Kidney (tissue), 14 donors: ENCODE results near the gene PPP1R2C. TPM values are rescaled to one million over a fixed set of nuclear protein-coding genes. Genes with fewer than 3 reads are reported as not detected.

Source experiments
- DNase-seq, 5 donors: peaks; one replicate each; pipeline ENCODE4 v3.0.0-alpha.2; 2013 to 2020
- FAIRE-seq: peaks from 2 replicates; lab custom pipeline; 2012; peaks lifted over from hg19 to GRCh38; lab: Jason Lieb, UNC
- H3K27ac ChIP-seq, 2 donors: one replicate each; pipeline ENCODE4 v1.7.0; 2013; ENCODE audit warnings: low read depth in 2 of 2, low read length in 2 of 2, inconsistent platforms in 1 of 2
- H3K27me3 ChIP-seq: one replicate; pipeline ENCODE4 v1.7.1; 2013; ENCODE audit warnings: low read length, inconsistent platforms; ENCODE audit not compliant: control insufficient read depth, insufficient read depth
- H3K36me3 ChIP-seq, 3 donors: one replicate each; pipeline versions ENCODE4 v1.7.0 to v1.7.1; 2013; ENCODE audit warnings: low read length in 3 of 3, control low read depth in 1 of 3, inconsistent platforms in 1 of 3; ENCODE audit not compliant: insufficient read depth in 3 of 3, control insufficient read depth in 2 of 3
- H3K4me1 ChIP-seq, 3 donors: one replicate each; pipeline versions ENCODE4 v1.7.0 to v1.7.1; 2013; ENCODE audit warnings: low read length in 3 of 3, inconsistent platforms in 1 of 3, low read depth in 1 of 3; ENCODE audit not compliant: control insufficient read depth in 2 of 3, insufficient read depth in 2 of 3
- H3K4me3 ChIP-seq, 3 donors: one replicate each; pipeline versions ENCODE4 v1.7.0 to v1.8.1; 2013; ENCODE audit warnings: low read length in 3 of 3, control low read depth in 1 of 3, inconsistent platforms in 1 of 3
- H3K9ac ChIP-seq, 3 donors: one replicate each; pipeline versions ENCODE4 v1.7.0 to v1.7.1; 2013; ENCODE audit warnings: low read length in 3 of 3, control low read depth in 1 of 3, inconsistent platforms in 1 of 3
- H3K9me3 ChIP-seq, 3 donors: one replicate each; pipeline versions ENCODE4 v1.7.0 to v1.7.1; 2013; ENCODE audit warnings: low read length in 3 of 3, control low read depth in 1 of 3, inconsistent platforms in 1 of 3; ENCODE audit not compliant: control insufficient read depth in 2 of 3, insufficient read depth in 1 of 3
- CTCF ChIP-seq: IDR thresholded peaks from 3 replicates; pipeline ENCODE4 v1.5.1; 2012; ENCODE audit warnings: mild to moderate bottlenecking, moderate library complexity, borderline replicate concordance; ENCODE audit not compliant: insufficient read depth; ENCODE audit errors: extremely low read depth
- intact Hi-C: fragments of 100-400 bp; cut with DNase I; formaldehyde crosslinking; loops from one replicate; pipeline ENCODE4 v1.11.1; 2022
- polyA plus RNA-seq: library from polyadenylated mRNA; stranded (reverse); fragments of 350-450 nt; fragmentation: Illumina TruSeq; extraction: RNeasy Lipid Tissue Mini Kit (QIAGEN cat#74804); gene quantifications from one replicate; pipeline ENCODE4 v1.2.3, GENCODE V29; 2014; ENCODE audit warnings: low read depth, low replicate concordance; ENCODE audit not compliant: insufficient read depth
- total RNA-seq: library from RNA; stranded (reverse); fragmentation: NEBNext Ultra II Directional; extraction: Animal tissue kit (Norgen Biotek cat#: 25700); gene quantifications from one replicate; pipeline ENCODE4 v1.2.1, GENCODE V29; 2021
- donor health status: control.
- donor health status: control.
- donor health status: control.
- donor health status: control.
- donor health status: control.
- donor health status: DM: yes; HTN: yes; CAD: no.
- donor health status: Normal renal cell carcinoma (clear cell type).

The PPP1R2C gene
- total and polyA plus RNA-seq, 2 donors from 2014 or later: not detected

DNA sequence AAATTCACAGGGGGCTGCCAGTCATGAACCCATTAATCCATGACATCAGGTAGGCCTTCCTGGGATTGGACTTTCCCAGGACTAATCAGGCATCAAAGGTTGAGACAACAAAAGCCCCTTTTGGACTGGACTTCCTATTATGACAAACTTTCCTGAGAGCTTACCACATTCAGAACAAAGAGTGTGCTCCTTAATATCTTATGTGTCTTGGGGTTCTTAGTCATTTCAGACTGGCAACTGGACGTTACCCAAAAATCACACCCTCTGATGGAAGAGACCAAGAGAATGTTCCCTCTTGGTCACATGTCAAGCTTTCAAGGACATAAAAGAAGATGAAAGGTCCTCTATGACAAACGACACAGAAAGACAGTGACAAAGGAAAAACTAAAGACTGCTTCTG is 31.6 kb upstream of the PPP1R2C start:
- H3K27me3 ChIP-seq: no peaks in the 10 kb centered on the region
- H3K9ac ChIP-seq: no peak overlapping the region
- FAIRE-seq (no peak), DNase-seq (no peak)
- intact Hi-C loops: no loop called here
- no peak overlapping the region for H3K4me3 ChIP-seq
- TF ChIP-seq CTCF: no peak
- H3K9me3 ChIP-seq: no peaks in the 10 kb centered on the region
- no peak overlapping the region for H3K27ac ChIP-seq
- H3K36me3 ChIP-seq: no peaks in the 10 kb centered on the region
- no peaks in the 10 kb centered on the region for H3K4me1 ChIP-seq

- no peak overlapping the region for H3K4me3 ChIP-seq
- H3K27ac ChIP-seq: no peak overlapping the region
- DNase-seq: no peak
- no peaks in the 10 kb centered on the region for H3K9me3 ChIP-seq
- H3K27me3 ChIP-seq: no peaks in the 10 kb centered on the region
- no peak for TF ChIP-seq CTCF
- no peaks in the 10 kb centered on the region for H3K36me3 ChIP-seq
- no peaks in the 10 kb centered on the region for H3K4me1 ChIP-seq
- intact Hi-C loops: no loop called here
- FAIRE-seq: no peak
- no peak overlapping the region for H3K9ac ChIP-seq
These were observed 29.4 kb upstream of the PPP1R2C start for GRCh38 chrX:42807393-42807792.

GRCh38 chrX:42804524-42804923 is 26.6 kb upstream of the PPP1R2C start:
- Histone ChIP-seq H3K36me3 (no peaks in the 10 kb centered on the region), H3K27me3 (no peaks in the 10 kb centered on the region), H3K4me1 (no peaks in the 10 kb centered on the region), H3K4me3 (no peak overlapping the region), H3K9ac (no peak overlapping the region), H3K27ac (no peak overlapping the region), H3K9me3 (no peaks in the 10 kb centered on the region)
- DNase-seq (peak in 2 of 5 donors; percentile 6 to 26), FAIRE-seq (no peak)
- TF ChIP-seq CTCF: no peak
- intact Hi-C loops: no loop called here

DNA sequence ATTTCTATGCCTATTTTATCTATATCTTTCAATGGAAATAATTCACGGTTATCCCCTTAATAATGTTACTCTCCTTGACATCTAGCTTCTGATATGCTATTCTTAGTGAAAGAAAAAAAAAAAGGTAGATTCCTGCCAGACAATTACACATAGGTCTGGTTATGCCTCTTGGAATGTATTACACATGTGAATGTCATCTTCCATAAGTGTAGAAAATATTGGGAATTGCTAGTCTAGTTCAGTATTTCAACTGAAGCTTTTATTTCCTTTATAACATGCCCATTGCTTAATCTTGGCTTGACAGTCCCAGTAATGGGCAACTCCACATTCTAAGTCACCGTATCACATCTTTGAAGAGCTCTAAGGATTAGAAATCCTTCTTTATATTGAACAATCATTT is 25.4 kb upstream of the PPP1R2C start:
- no peak for FAIRE-seq
- Histone ChIP-seq H3K27ac (no peak overlapping the region), H3K36me3 (no peaks in the 10 kb centered on the region), H3K4me1 (no peaks in the 10 kb centered on the region), H3K4me3 (no peak overlapping the region), H3K9me3 (no peaks in the 10 kb centered on the region), H3K27me3 (no peaks in the 10 kb centered on the region), H3K9ac (no peak overlapping the region)
- DNase-seq: no peak
- intact Hi-C loops: no loop called here
- no peak for TF ChIP-seq CTCF
